ENCODE measurements around the gene LRP1. TPM values are rescaled to one million over a fixed set of nuclear protein-coding genes. Genes with fewer than 3 reads are reported as not detected.

Gene LRP1
- total and polyA plus RNA-seq, 2 of the 13 experiments (the other 11 are each of a cell fraction or from before 2014, with no cell fraction given) = 14.7 to 30.8 TPM

GRCh38 chr12:57101892-57102695, 26.2 kb upstream of the LRP1 start (continued):
- no peak for TF ChIP-seq SNAPC4 (CRISPR knock-in tag; IDR thresholded peaks at IDR 0.05)
- TF ChIP-seq ARID4A (CRISPR knock-in tag; IDR thresholded peaks at IDR 0.05; ENCODE audit: borderline replicate concordance) = peak; percentile 85; the same call in 1 of the 2 replicates
- no peak for TF ChIP-seq HNRNPK (IDR thresholded peaks at IDR 0.05; ENCODE audit: low read depth, low read length, poor library complexity, severe bottlenecking)
- TF ChIP-seq SPEN (CRISPR knock-in tag; IDR thresholded peaks at IDR 0.05; ENCODE audit: low read depth) = peak; percentile 75; the same call in 1 of the 2 replicates
- no peak for TF ChIP-seq IRX3 (CRISPR knock-in tag; IDR thresholded peaks at IDR 0.05; ENCODE audit: borderline replicate concordance, low read depth)
- TF ChIP-seq JDP2 (CRISPR knock-in tag; IDR thresholded peaks at IDR 0.05; ENCODE audit: borderline replicate concordance) = no peak
- TF ChIP-seq, protein P1, sequence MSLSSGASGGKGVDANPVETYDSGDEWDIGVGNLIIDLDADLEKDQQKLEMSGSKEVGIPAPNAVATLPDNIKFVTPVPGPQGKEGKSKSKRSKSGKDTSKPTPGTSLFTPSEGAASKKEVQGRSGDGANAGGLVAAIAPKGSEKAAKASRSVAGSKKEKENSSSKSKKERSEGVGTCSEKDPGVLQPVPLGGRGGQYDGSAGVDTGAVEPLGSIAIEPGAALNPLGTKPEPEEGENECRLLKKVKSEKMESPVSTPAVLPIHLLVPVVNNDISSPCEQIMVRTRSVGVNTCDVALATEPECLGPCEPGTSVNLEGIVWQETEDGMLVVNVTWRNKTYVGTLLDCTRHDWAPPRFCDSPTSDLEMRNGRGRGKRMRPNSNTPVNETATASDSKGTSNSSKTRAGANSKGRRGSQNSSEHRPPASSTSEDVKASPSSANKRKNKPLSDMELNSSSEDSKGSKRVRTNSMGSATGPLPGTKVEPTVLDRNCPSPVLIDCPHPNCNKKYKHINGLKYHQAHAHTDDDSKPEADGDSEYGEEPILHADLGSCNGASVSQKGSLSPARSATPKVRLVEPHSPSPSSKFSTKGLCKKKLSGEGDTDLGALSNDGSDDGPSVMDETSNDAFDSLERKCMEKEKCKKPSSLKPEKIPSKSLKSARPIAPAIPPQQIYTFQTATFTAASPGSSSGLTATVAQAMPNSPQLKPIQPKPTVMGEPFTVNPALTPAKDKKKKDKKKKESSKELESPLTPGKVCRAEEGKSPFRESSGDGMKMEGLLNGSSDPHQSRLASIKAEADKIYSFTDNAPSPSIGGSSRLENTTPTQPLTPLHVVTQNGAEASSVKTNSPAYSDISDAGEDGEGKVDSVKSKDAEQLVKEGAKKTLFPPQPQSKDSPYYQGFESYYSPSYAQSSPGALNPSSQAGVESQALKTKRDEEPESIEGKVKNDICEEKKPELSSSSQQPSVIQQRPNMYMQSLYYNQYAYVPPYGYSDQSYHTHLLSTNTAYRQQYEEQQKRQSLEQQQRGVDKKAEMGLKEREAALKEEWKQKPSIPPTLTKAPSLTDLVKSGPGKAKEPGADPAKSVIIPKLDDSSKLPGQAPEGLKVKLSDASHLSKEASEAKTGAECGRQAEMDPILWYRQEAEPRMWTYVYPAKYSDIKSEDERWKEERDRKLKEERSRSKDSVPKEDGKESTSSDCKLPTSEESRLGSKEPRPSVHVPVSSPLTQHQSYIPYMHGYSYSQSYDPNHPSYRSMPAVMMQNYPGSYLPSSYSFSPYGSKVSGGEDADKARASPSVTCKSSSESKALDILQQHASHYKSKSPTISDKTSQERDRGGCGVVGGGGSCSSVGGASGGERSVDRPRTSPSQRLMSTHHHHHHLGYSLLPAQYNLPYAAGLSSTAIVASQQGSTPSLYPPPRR (CRISPR knock-in tag; IDR thresholded peaks at IDR 0.05; ENCODE audit: borderline replicate concordance) = peak; percentile 77
- TF ChIP-seq ZNF557 (CRISPR knock-in tag; IDR thresholded peaks at IDR 0.05) = no peak
- no peak for TF ChIP-seq ZNF230 (CRISPR knock-in tag; IDR thresholded peaks at IDR 0.05)
- TF ChIP-seq, protein P2, sequence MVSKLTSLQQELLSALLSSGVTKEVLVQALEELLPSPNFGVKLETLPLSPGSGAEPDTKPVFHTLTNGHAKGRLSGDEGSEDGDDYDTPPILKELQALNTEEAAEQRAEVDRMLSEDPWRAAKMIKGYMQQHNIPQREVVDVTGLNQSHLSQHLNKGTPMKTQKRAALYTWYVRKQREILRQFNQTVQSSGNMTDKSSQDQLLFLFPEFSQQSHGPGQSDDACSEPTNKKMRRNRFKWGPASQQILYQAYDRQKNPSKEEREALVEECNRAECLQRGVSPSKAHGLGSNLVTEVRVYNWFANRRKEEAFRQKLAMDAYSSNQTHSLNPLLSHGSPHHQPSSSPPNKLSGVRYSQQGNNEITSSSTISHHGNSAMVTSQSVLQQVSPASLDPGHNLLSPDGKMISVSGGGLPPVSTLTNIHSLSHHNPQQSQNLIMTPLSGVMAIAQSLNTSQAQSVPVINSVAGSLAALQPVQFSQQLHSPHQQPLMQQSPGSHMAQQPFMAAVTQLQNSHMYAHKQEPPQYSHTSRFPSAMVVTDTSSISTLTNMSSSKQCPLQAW (CRISPR knock-in tag; IDR thresholded peaks at IDR 0.05) = peak; percentile 64; the same call in 1 of the 2 replicates
- no peak for TF ChIP-seq NBN (conservative IDR thresholded peaks at IDR 0.05)

Data from HepG2 (cell line).